ENCODE results near the gene CPXM2. TPM values are rescaled to one million over a fixed set of nuclear protein-coding genes. Genes with fewer than 3 reads are reported as not detected.

CPXM2 gene
- polyA plus RNA-seq, 3 donors, result not detected

GRCh38 chr10:123809632-123810031, 82.0 kb downstream of the CPXM2 start:
- Histone ChIP-seq H3K4me2 (replicated peaks; ENCODE audit: extremely low read depth, low read length, poor library complexity, severe bottlenecking) (no peak overlapping the region), H3K4me1 (ENCODE audit: control insufficient read depth in 1 of 2, insufficient read depth in 2 of 2, low read length in 2 of 2) (no peaks in the 10 kb centered on the region), H4K20me1 (ENCODE audit: insufficient read depth, low read length) (no peaks in the 10 kb centered on the region), H3K9ac (ENCODE audit: insufficient read depth, low read length, poor library complexity, severe bottlenecking) (no peak overlapping the region), H2AFZ (ENCODE audit: insufficient read depth, low read depth, low read length, poor library complexity, severe bottlenecking) (no peak overlapping the region), H3K9me3 (replicated peaks in 1 of 2; ENCODE audit: control insufficient read depth in 1 of 2, insufficient read depth in 1 of 2, low read length in 2 of 2) (no peaks in the 10 kb centered on the region), H3K27me3 (ENCODE audit: control insufficient read depth in 2 of 2, insufficient read depth in 2 of 2, low read length in 2 of 2) (peaks cover 4 to 5% of the 10 kb centered on the region in 2 donors), H3K4me3 (replicated peaks in 1 of 3; ENCODE audit: low read depth in 2 of 3, low read length in 3 of 3) (no peak overlapping the region), H3K27ac (ENCODE audit: low read depth in 1 of 2, low read length in 2 of 2) (no peak overlapping the region), H3K36me3 (replicated peaks in 1 of 2; ENCODE audit: control insufficient read depth in 1 of 2, insufficient read depth in 2 of 2, low read length in 2 of 2) (no peaks in the 10 kb centered on the region), H3K79me2 (ENCODE audit: insufficient read depth, low read length) (no peaks in the 10 kb centered on the region)
- no peak overlapping the region for H3K4me3 Mint-ChIP-seq
- DNase-seq, result no peak
- no peaks in the 10 kb centered on the region for H3K36me3 Mint-ChIP-seq
- H3K9me3 Mint-ChIP-seq, result peaks cover 0 to 4% (median 0%) of the 10 kb centered on the region in 7 donors
- H3K27ac Mint-ChIP-seq, result no peak overlapping the region
- H3K27me3 Mint-ChIP-seq (ENCODE audit: low read depth in 3 of 3), result peaks cover 3 to 12% (median 7%) of the 10 kb centered on the region in 3 donors
- H3K4me1 Mint-ChIP-seq, result no peaks in the 10 kb centered on the region
- intact Hi-C loops (cut with micrococcal nuclease), result no loop called here
- TF ChIP-seq, protein P1, sequence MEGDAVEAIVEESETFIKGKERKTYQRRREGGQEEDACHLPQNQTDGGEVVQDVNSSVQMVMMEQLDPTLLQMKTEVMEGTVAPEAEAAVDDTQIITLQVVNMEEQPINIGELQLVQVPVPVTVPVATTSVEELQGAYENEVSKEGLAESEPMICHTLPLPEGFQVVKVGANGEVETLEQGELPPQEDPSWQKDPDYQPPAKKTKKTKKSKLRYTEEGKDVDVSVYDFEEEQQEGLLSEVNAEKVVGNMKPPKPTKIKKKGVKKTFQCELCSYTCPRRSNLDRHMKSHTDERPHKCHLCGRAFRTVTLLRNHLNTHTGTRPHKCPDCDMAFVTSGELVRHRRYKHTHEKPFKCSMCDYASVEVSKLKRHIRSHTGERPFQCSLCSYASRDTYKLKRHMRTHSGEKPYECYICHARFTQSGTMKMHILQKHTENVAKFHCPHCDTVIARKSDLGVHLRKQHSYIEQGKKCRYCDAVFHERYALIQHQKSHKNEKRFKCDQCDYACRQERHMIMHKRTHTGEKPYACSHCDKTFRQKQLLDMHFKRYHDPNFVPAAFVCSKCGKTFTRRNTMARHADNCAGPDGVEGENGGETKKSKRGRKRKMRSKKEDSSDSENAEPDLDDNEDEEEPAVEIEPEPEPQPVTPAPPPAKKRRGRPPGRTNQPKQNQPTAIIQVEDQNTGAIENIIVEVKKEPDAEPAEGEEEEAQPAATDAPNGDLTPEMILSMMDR (IDR thresholded peaks at IDR 0.05), result no peak

- H3K36me3 ChIP-seq (replicated peaks in 1 of 2; ENCODE audit: control insufficient read depth in 1 of 2, insufficient read depth in 2 of 2, low read length in 2 of 2), result no peaks in the 10 kb centered on the region
- Mint-ChIP-seq H3K36me3 (no peaks in the 10 kb centered on the region), H3K4me1 (no peaks in the 10 kb centered on the region), H3K4me3 (no peak overlapping the region), H3K27ac (no peak overlapping the region), H3K27me3 (ENCODE audit: low read depth in 3 of 3) (peaks cover 3 to 12% (median 8%) of the 10 kb centered on the region in 3 donors), H3K9me3 (peaks cover 0 to 4% (median 0%) of the 10 kb centered on the region in 7 donors)
- DNase-seq, result no peak
- 100% methylated on average over 1 of the region's 6 CpGs for WGBS (ENCODE audit: insufficient coverage)
- no peak overlapping the region for H3K4me2 ChIP-seq (replicated peaks; ENCODE audit: extremely low read depth, low read length, poor library complexity, severe bottlenecking)
- no peak overlapping the region for H3K27ac ChIP-seq (ENCODE audit: low read depth in 1 of 2, low read length in 2 of 2)
- H3K4me3 ChIP-seq (replicated peaks in 1 of 3; ENCODE audit: low read depth in 2 of 3, low read length in 3 of 3), result no peak overlapping the region
- no peak overlapping the region for H3K9ac ChIP-seq (ENCODE audit: insufficient read depth, low read length, poor library complexity, severe bottlenecking)
- H2AFZ ChIP-seq (ENCODE audit: insufficient read depth, low read depth, low read length, poor library complexity, severe bottlenecking), result no peak overlapping the region
- intact Hi-C loops (cut with micrococcal nuclease), result no loop called here
- H3K79me2 ChIP-seq (ENCODE audit: insufficient read depth, low read length), result no peaks in the 10 kb centered on the region
- H3K27me3 ChIP-seq (ENCODE audit: control insufficient read depth in 2 of 2, insufficient read depth in 2 of 2, low read length in 2 of 2), result peaks cover 4 to 5% of the 10 kb centered on the region in 2 donors
- no peaks in the 10 kb centered on the region for H4K20me1 ChIP-seq (ENCODE audit: insufficient read depth, low read length)
- H3K4me1 ChIP-seq (ENCODE audit: control insufficient read depth in 1 of 2, insufficient read depth in 2 of 2, low read length in 2 of 2), result no peaks in the 10 kb centered on the region
- no peaks in the 10 kb centered on the region for H3K9me3 ChIP-seq (replicated peaks in 1 of 2; ENCODE audit: control insufficient read depth in 1 of 2, insufficient read depth in 1 of 2, low read length in 2 of 2)
- TF ChIP-seq, protein P1 (IDR thresholded peaks at IDR 0.05), result no peak
Measured at GRCh38 chr10:123808906-123809305, 82.7 kb downstream of the CPXM2 start.
